Neural progenitor cell (in vitro differentiated cells): ENCODE results near the gene PRR23C.

Experiments
- CTCF ChIP-seq: fragments of 200-600 bp; sonication (generic); IDR thresholded peaks from 2 replicates; pipeline ENCODE4 v1.5.1; 2017; ENCODE audit warnings: antibody characterized with exemption, mild to moderate bottlenecking
- EZH2 ChIP-seq: fragments of 200-600 bp; sonication (generic); IDR thresholded peaks from 2 replicates; pipeline ENCODE4 v1.6.1; 2017; ENCODE audit warnings: antibody characterized with exemption, mild to moderate bottlenecking, moderate library complexity

GRCh38 chr3:139020036-139020867 lies 24.4 kb downstream of the PRR23C start:
- TF ChIP-seq EZH2 (no peak), CTCF (no peak)
